ENCODE measurements around the gene UCN. TPM values are rescaled to one million over a fixed set of nuclear protein-coding genes. Genes with fewer than 3 reads are reported as not detected.

The UCN gene
- total RNA-seq, 1 experiment from 2014 or later: 1.5 TPM

DNA sequence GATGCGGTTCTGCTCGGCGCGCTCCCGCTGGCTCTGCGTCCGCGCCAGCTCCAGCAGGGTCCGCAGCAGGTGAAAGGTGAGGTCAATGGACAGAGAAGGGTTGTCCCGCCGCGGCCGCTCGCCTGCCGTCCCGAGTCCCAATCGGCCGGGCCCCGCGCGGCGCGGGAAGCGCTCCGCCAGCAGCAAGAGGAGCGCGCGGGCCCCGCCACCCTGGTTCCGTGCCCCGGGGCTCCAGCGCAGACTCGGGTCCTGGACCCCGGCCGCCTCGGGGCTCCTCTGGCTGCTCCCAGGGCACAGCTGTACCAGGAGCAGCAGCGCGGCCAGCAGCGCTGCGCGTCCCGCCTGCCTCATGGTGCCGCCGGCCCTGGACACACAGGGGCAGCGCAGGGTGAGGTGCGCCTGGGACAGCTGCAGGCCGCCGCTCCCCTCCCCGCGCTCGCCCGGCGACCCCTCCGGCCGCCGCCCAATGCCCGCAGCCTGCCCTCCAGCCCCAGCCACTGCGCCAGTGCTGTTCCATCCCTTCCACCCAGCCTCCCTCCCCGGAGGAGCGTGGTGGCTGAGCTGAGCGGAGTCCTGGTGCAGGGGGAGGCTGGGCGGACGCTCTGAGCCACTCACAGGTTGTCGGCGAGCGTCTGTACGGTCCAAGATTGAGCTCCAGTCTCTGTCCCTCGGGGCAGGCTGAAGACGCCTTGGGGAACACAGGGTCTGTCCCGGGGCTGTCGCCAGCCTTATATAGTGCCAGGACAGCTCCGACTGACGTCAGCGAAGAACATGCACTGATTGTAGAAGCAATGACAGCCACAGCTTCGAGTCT lies 493 bp downstream of the UCN start:
- H2BK12ac ChIP-seq (ENCODE audit: insufficient read length, low read depth, low read length): no peak overlapping the region
- Mint-ChIP-seq H3K36me3 (ENCODE audit: insufficient read depth in 1 of 3, low read depth in 3 of 3) (peaks cover 9 to 12% (median 10%) of the 10 kb centered on the region in 3 experiments; a peak in 6 of 7 replicates), H3K9me3 (no peaks in the 10 kb centered on the region), H3K27ac (no peak overlapping the region), H3K4me1 (peaks cover 3 to 8% of the 10 kb centered on the region in 2 experiments), H3K4me3 (peak overlapping the region; percentile 36 to 64), H3K27me3 (ENCODE audit: low read depth) (peaks cover 52% of the 10 kb centered on the region)
- H2AK5ac ChIP-seq (ENCODE audit: insufficient read length, low read length): no peak overlapping the region
- H3K23ac ChIP-seq (ENCODE audit: insufficient read length, low read depth, low read length): no peak overlapping the region
- H3K9me3 ChIP-seq (ENCODE audit: control insufficient read depth, low read depth, low read length): no peaks in the 10 kb centered on the region
- no peaks in the 10 kb centered on the region for H3K79me2 ChIP-seq (ENCODE audit: insufficient read depth, low read length)
- peaks cover 9% of the 10 kb centered on the region for H3K23me2 ChIP-seq (ENCODE audit: insufficient read length, low read depth, low read length, poor library complexity, severe bottlenecking)
- TF ChIP-seq, protein P1, sequence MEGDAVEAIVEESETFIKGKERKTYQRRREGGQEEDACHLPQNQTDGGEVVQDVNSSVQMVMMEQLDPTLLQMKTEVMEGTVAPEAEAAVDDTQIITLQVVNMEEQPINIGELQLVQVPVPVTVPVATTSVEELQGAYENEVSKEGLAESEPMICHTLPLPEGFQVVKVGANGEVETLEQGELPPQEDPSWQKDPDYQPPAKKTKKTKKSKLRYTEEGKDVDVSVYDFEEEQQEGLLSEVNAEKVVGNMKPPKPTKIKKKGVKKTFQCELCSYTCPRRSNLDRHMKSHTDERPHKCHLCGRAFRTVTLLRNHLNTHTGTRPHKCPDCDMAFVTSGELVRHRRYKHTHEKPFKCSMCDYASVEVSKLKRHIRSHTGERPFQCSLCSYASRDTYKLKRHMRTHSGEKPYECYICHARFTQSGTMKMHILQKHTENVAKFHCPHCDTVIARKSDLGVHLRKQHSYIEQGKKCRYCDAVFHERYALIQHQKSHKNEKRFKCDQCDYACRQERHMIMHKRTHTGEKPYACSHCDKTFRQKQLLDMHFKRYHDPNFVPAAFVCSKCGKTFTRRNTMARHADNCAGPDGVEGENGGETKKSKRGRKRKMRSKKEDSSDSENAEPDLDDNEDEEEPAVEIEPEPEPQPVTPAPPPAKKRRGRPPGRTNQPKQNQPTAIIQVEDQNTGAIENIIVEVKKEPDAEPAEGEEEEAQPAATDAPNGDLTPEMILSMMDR (conservative IDR thresholded peaks at IDR 0.05): no peak
- no peaks in the 10 kb centered on the region for H3K4me1 ChIP-seq (ENCODE audit: insufficient read depth, low read length)
- no peaks in the 10 kb centered on the region for H3K79me1 ChIP-seq (ENCODE audit: insufficient read depth, low read depth, low read length, poor library complexity, severe bottlenecking)
- WGBS (ENCODE audit: extremely low coverage, insufficient read length, low lambda C conversion rate): no CpG with 5 or more reads among the region's 75 CpGs
- no peak overlapping the region for H2BK20ac ChIP-seq (ENCODE audit: low read depth, low read length, poor library complexity, severe bottlenecking)
- no peak overlapping the region for H2AFZ ChIP-seq (ENCODE audit: low read length)
- H3K56ac ChIP-seq (ENCODE audit: insufficient read length, low read depth, low read length): no peak overlapping the region
- H4K5ac ChIP-seq (ENCODE audit: insufficient read length, low read depth, low read length): no peak overlapping the region
- H3K27me3 ChIP-seq (ENCODE audit: insufficient read depth, low read length): peaks cover 21% of the 10 kb centered on the region
- no peak for DNase-seq
- no peak overlapping the region for H2BK5ac ChIP-seq (ENCODE audit: insufficient read length, low read length)
- no peak overlapping the region for H3T11ph ChIP-seq (ENCODE audit: low read length)
- H3K4me2 ChIP-seq (ENCODE audit: insufficient read depth, insufficient read length, low read length): peak overlapping the region; percentile 34
- H3K18ac ChIP-seq (ENCODE audit: insufficient read length, low read depth, low read length): no peak overlapping the region
- H3K4ac ChIP-seq (ENCODE audit: low read depth, low read length): no peak overlapping the region
- H2BK15ac ChIP-seq (ENCODE audit: low read depth, low read length): no peak overlapping the region
- H2BK120ac ChIP-seq (ENCODE audit: low read depth, low read length, poor library complexity, severe bottlenecking): no peak overlapping the region
- no peak overlapping the region for H3K27ac ChIP-seq (ENCODE audit: insufficient read length, low read depth, low read length)
- no peaks in the 10 kb centered on the region for H4K20me1 ChIP-seq (ENCODE audit: control insufficient read depth, insufficient read depth, insufficient read length)
- H4K91ac ChIP-seq (ENCODE audit: insufficient read length, low read depth, low read length): no peak overlapping the region
- H3K9ac ChIP-seq (ENCODE audit: extremely low read depth, insufficient read length, low read length): no peak overlapping the region
- H3K14ac ChIP-seq (ENCODE audit: insufficient read depth, low read length): no peak overlapping the region
- H4K8ac ChIP-seq (replicated peaks; ENCODE audit: insufficient read length, low read depth, low read length): no peak overlapping the region

Data from H9 (cell line).